Calu3 (cell line): ENCODE measurements around the gene ZNF773. TPM values are rescaled to one million over a fixed set of nuclear protein-coding genes. Genes with fewer than 3 reads are reported as not detected.
"Not testable (repeated sequence)": the region's sequence is repeated elsewhere in the genome, so short reads cannot be mapped to it uniquely, and the experiment has no call there.

Source experiments
- BruUV-seq: library from RNA; stranded (reverse); fragments of 400-500 nt; replicated peaks from 2 replicates; lab custom pipeline; 2021; lab: Mats Ljungman, UMichigan
- CTCF ChIA-PET: fragments of 300-600 bp; sonication (Branson Sonifier 250); formaldehyde crosslinking; loops from one replicate; lab custom pipeline; 2022; ENCODE audit warnings: antibody characterized with exemption; lab: Charles Lee
- DNase-seq: peaks from one replicate; pipeline ENCODE4 v3.0.0; 2022
- H3K27ac Mint-ChIP-seq: one replicate; pipeline ENCODE4 v1.8.0; 2022; ENCODE audit warnings: mixed read lengths; ENCODE audit not compliant: unreplicated experiment
- H3K27me3 Mint-ChIP-seq: one replicate; pipeline ENCODE4 v1.8.0; 2022; ENCODE audit warnings: mixed read lengths; ENCODE audit not compliant: unreplicated experiment
- H3K36me3 Mint-ChIP-seq: one replicate; pipeline ENCODE4 v1.8.0; 2022; ENCODE audit warnings: mild to moderate bottlenecking, moderate library complexity, mixed read lengths; ENCODE audit not compliant: insufficient read depth, unreplicated experiment
- H3K4me1 Mint-ChIP-seq: one replicate; pipeline ENCODE4 v1.8.0; 2022; ENCODE audit warnings: mild to moderate bottlenecking, low read depth, mixed read lengths; ENCODE audit not compliant: unreplicated experiment
- H3K4me3 Mint-ChIP-seq: one replicate; pipeline ENCODE4 v1.8.0; 2022; ENCODE audit warnings: mild to moderate bottlenecking, low read depth, moderate library complexity, mixed read lengths; ENCODE audit not compliant: unreplicated experiment
- H3K9me3 Mint-ChIP-seq: one replicate; pipeline ENCODE4 v1.8.0; 2022; ENCODE audit warnings: low read depth, mixed read lengths; ENCODE audit not compliant: unreplicated experiment
- CTCF ChIP-seq: fragments of 200-600 bp; IDR thresholded peaks from one replicate; pipeline ENCODE4 v1.8.0; 2022; ENCODE audit warnings: antibody characterized with exemption; ENCODE audit not compliant: unreplicated experiment
- intact Hi-C: fragments of 100-400 bp; cut with micrococcal nuclease; formaldehyde crosslinking; loops from one replicate; pipeline ENCODE4 v1.10.0; 2022; ENCODE audit not compliant: unreplicated experiment
- total RNA-seq: library from RNA; stranded (reverse); gene quantifications from 2 replicates; pipeline ENCODE4 v1.2.3, GENCODE V29; 2022

ZNF773 gene
- total RNA-seq, 1 experiment from 2014 or later = 13.4 TPM

GRCh38 chr19:57473646-57474045 lies 26.1 kb upstream of the ZNF773 start:
- Mint-ChIP-seq H3K27ac (no peak overlapping the region), H3K27me3 (no peaks in the 10 kb centered on the region), H3K4me3 (no peak overlapping the region), H3K36me3 (peaks cover 37% of the 10 kb centered on the region), H3K4me1 (peaks cover 7% of the 10 kb centered on the region), H3K9me3 (peaks cover 34% of the 10 kb centered on the region)
- TF ChIP-seq CTCF = no peak
- no TSS peak for BruUV-seq
- intact Hi-C loops = no loop called here
- no peak for DNase-seq
- CTCF ChIA-PET = no interaction called here

DNA sequence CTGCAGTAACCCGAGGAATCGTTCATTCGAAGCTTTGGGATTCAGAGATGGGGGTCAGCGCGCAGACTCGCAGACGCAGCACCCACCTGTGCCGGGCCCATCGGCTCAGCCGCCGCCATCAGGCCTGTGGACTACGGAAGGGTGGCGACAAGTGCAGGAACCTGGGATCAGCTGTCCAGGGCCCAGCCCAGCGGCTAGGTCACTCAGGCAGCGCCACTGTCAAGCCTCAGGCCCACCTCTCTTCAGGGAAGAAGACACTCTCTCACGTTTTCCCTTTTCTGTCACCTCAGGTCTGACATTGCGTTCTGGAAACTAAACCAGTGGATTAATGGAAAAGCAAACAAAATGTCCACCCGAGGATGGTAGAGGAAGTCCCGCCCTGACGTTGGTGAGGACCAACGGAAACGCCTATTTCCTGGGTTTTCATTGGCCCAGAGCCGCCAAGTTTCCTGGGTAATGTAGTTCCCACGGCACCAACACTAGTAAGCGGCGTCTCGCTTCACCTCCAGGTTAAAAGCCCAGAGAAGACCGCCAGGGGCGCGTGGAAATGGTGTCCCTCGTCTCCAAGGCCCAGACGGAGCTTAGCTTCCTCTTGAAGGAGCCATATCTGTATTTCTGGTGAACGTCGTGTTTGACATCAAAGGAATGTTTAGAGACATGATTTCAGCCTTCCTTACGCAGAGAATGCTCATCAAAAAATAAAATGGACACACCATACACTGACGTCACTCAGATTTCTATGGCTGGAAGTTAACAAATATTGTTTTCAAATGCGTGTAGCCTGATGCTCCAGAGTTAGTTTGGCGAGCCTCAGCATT lies 22.3 kb upstream of the ZNF773 start, which contains the start of gene ZNF772:
Gene ZNF772 (minus strand): TSS at position 376 of the 818 bp plus-strand sequence. CDS start 257 bp downstream, at position 119.
- no peaks in the 10 kb centered on the region for H3K27me3 Mint-ChIP-seq
- intact Hi-C loops = no loop called here
- peak; percentile 92 for DNase-seq
- H3K27ac Mint-ChIP-seq = peak within 1 kb of the TSS; percentile 97
- H3K4me3 Mint-ChIP-seq = peak within 1 kb of the TSS; percentile 86
- TF ChIP-seq CTCF = peak; percentile 78
- H3K4me1 Mint-ChIP-seq = peaks cover 7% of the 10 kb centered on the region
- H3K36me3 Mint-ChIP-seq = peaks cover 37% of the 10 kb centered on the region
- H3K9me3 Mint-ChIP-seq = peaks cover 31% of the 10 kb centered on the region
- CTCF ChIA-PET = interaction anchor here (1.0 to 1.4 kb wide), 2 partner anchors 91 to 292 kb away, joined by 3 read pairs; partner anchors contain the start of gene ZNF586
- no TSS peak for BruUV-seq

DNA sequence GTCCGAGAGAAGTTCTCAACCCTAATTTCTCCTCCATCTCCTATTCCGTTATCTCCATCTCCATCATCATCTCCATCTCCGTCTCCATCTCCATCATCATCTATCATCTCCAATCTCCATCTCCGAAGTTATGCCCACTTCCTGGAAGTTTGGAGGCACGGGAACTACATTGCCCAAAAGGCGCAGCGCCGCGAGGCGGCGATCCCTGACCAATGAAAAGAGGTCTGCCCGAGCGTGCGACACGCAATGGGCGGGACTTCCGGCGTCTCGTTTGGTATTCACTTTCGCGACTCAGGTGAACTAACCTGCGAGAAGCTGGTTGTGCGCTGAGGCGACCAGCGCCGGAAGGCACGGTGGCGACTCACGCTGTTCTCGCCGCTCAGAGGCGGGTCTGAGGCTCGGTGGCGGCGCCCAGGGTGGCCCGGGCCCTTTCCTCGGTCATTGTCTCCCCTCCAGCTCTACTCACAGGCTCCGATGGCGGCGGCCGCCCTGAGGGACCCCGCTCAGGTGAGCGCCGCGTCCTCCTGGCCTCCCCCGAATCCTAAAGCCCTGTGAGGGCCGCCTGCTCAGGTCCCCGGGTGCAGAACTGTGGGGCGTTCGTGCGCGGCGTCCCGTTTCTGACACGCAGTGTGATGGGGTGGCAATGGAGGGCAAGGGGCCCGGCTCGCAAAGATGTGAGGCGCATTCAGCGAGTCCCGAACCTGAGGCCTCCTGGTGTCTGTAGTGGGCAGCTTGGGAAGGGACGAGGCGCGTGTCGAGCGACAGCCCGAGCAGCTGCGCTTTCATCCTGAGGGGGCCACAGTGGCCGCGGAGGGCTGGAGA lies 12.1 kb upstream of the ZNF773 start, which contains the start of gene ZNF419:
Gene ZNF419 (plus strand): TSS at position 274 of the 822 bp plus-strand sequence. CDS start 201 bp downstream, at position 475.
- Mint-ChIP-seq H3K9me3 (peaks cover 19% of the 10 kb centered on the region), H3K27ac (peak within 1 kb of the TSS; percentile 37), H3K4me3 (peak within 1 kb of the TSS; percentile 68), H3K36me3 (peaks cover 28% of the 10 kb centered on the region)
- CTCF ChIA-PET = interaction anchor here (0.7 kb wide), 1 partner anchor 194 kb away, joined by 3 read pairs; the partner anchor contains the start of gene ZNF551
- H3K4me1 Mint-ChIP-seq, H3K27me3 Mint-ChIP-seq, BruUV-seq, intact Hi-C loops: not testable (repeated sequence)
- DNase-seq = peak; percentile 97

DNA sequence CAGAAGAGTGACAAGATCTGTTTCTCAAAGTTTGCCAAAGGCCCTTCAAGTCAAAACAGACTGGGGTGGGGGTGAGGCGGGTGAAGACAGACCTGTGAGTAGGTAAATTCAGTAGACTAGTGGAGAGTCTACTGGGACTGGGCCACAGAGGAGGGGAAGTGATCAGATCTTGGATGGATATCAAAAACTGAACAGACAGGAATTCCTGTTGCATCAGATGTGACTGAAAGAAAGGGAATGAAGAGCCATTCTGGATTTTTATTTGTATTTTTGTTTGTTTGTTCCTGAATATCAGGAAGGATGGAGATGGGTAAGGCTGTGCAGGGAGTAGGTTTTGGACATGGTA lies 11.5 kb upstream of the ZNF773 start:
- intact Hi-C loops = not testable (repeated sequence)

GRCh38 chr19:57499332-57499679 lies 432 bp upstream of the ZNF773 start:
- CTCF ChIA-PET, H3K27me3 Mint-ChIP-seq, intact Hi-C loops, DNase-seq, BruUV-seq: not testable (repeated sequence)
- Mint-ChIP-seq H3K27ac (peak overlapping the region; percentile 17), H3K4me3 (peak overlapping the region; percentile 58), H3K4me1 (peaks cover 18% of the 10 kb centered on the region), H3K9me3 (peaks cover 27% of the 10 kb centered on the region), H3K36me3 (peaks cover 31% of the 10 kb centered on the region)

More for the DNA sequence above, 11.5 kb upstream of the ZNF773 start:
- Mint-ChIP-seq H3K36me3 (peaks cover 31% of the 10 kb centered on the region), H3K4me3 (peak overlapping the region; percentile 68), H3K9me3 (peaks cover 23% of the 10 kb centered on the region), H3K27ac (peak overlapping the region; percentile 27)
- BruUV-seq = TSS peak; percentile 25
- H3K27me3 Mint-ChIP-seq, H3K4me1 Mint-ChIP-seq, DNase-seq, CTCF ChIA-PET: not testable (repeated sequence)

DNA sequence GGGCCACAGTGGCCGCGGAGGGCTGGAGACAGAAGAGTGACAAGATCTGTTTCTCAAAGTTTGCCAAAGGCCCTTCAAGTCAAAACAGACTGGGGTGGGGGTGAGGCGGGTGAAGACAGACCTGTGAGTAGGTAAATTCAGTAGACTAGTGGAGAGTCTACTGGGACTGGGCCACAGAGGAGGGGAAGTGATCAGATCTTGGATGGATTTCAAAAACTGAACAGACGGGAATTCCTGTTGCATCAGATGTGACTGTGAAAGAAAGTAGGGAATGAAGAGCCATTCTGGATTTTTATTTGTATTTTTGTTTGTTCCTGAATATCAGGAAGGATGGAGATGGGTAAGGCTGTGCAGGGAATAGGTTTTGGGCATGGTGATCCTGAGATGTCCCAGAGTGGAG lies 662 bp downstream of the ZNF773 start:
- H3K27me3 Mint-ChIP-seq, CTCF ChIA-PET, DNase-seq, intact Hi-C loops, BruUV-seq: not testable (repeated sequence)
- H3K27ac Mint-ChIP-seq = peak overlapping the region; percentile 50
- peaks cover 27% of the 10 kb centered on the region for H3K36me3 Mint-ChIP-seq
- H3K4me3 Mint-ChIP-seq = peak overlapping the region; percentile 58
- peaks cover 29% of the 10 kb centered on the region for H3K9me3 Mint-ChIP-seq
- peaks cover 18% of the 10 kb centered on the region for H3K4me1 Mint-ChIP-seq
